GM21576 (cell line): ENCODE results near the gene ANKS1B.

Experiments used
- ATAC-seq: cut with Tn5 transposase; IDR thresholded peaks from one replicate; pipeline ENCODE4 v1.9.1; 2021; ENCODE audit warnings: mild to moderate bottlenecking, moderate library complexity; ENCODE audit not compliant: unreplicated experiment

The ANKS1B gene

DNA sequence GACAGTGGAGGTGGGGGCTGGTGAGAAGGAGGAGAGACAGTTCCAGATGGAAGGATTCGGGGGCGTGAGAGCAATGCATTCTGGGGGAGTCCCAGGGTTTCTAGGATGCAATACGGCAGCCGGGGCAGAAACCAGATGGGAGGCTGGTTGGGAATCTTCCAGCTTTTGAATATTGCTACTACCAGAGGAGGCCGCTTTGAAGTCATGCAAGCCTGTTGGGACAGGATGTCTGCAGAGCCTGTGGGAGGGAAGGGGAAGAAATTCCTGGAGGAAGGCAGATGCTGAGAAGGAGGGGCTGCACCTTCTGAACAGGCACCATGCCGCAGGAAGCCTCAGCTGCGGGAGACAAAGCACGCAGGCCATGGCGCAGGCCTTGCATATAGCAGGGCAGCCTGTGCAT is 1234.2 kb downstream of the ANKS1B start:
- ATAC-seq, result no peak

DNA sequence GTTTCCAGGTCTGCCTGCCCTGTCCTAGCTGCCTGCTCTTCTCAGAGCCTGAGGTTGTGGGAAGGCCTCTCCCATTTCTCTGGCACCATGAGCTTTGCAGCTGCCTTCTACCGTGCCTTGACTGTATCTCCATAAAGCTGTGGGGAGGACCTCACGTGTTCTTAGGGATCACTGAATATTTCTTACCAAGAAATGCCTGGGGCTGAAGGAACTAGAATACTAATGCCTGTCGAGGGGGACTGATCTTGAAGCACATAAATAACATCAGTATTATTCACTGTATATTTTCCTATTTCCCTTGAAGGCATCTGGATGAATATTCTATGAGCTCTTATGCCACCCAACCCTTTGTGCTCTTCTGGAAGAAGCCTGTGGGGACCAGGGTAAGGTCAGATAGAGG is 1236.3 kb downstream of the ANKS1B start:
- ATAC-seq, result no peak

DNA sequence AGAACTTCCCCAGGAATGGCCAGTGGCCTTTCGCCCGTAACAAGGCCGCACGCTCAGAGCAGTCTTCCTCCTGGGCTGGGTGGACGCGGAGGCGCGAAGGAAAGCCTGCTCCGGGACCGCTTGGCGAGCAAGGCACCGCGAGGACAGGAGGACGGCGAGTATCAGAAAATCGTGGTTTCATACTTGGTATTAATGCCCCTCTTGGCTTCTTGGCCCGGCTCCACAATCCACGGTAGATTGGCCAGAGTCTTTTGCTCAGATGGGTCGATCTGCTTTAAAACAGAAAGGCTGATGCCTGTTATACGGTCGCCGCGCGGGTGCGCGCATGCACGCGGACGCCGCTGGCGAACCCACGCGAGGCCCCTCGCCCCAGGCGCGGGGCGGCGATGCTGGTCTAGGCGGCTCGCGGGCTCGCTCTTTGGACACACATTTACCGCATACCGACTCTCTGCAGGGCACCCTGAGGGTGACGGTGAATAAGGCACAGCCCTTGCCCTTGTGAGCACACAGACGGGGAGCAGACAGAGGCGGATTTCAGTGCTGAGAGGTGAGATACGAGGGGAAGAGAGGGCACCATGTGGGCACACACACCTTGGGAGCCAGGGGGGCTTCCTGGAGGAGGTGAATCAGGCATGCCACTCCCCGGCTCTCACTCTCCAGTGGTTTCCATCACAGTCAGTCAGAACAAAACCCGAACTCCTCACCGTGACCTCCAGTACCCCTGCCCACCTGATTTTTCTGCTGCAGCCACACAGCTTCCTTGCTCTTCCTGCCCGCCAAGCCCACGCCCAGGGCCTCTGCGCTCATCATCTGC is 1239.0 kb downstream of the ANKS1B start:
- peak; percentile 49 for ATAC-seq

DNA sequence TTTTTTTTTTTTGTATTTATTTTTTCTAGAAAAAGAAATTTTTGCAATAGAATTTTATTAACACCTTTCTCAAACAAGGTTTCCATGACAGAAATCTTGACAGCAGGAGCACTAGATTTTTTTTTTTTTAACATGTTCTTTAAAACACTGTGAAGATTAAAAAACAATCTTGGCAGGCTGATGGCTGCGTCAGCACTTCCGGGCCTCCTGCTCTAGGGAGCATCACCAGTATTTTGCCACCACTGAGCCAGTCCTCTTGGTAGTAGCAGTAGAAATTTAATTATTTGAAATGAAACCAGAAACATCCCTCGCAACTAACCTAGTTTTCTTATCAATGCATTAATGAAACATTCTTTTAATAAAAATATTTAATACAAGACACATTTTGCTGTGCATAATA is 1240.1 kb downstream of the ANKS1B start:
- ATAC-seq, result no peak

DNA sequence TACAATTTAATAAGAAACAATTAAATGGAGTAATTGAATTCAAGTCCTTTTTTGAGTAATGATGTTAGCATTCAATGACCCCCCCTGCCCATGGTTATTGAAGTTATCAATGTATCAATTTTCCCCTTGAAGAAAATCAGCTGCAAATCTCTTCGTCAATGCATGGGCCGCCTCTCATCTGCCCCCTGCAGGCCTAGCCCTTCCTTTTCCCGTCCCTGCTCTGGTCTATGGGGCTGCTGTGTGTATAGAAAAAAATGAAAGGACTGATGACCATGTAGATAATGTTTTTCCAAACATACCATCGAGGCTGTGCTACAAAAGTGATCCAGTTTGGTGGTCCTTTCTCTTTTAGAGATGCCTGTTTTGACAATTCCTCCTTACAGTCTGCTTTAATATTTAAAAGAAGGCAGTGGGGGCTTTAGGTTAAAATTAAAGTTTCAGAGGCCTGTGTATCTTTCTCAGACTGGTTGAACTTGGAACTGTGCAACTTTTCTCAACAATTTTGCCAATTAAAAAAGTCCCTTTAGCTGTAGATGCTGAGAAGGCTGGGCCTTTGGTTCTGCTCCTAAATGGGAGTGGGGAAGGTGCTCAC is 1241.3 kb downstream of the ANKS1B start:
- no peak for ATAC-seq

DNA sequence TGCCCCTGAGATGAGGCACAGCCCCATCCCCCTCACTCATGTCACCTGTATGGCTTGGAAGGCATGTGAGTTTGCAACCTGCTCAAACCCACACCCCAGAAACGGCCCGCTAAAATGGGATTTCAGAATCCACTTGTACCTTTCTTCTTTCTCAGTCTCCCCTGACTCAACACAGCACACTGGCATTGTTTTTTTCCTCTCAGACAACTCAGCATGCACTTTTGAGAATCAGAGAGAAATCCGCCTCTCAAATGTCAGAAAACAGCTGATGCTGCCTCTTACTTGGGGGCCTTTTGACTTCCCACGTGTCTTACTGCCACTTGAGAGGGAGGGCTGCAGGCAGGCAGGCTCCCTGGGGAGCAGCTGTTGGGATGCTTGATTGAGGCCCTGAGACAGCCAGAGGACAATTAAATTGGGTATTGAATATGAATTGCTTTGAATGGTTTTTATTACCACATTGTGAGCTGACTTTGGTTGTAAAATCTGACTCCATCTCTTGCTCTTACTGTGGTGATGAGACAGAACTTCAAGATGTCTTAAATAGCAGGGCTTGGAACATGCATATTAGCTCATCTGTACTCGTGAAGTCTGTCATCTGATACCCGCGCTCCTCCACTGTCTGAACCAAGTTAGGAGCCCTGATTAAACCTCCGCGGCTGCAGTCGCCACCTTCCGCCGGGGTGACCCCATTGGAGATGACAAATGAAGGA is 1243.0 kb downstream of the ANKS1B start:
- no peak for ATAC-seq

DNA sequence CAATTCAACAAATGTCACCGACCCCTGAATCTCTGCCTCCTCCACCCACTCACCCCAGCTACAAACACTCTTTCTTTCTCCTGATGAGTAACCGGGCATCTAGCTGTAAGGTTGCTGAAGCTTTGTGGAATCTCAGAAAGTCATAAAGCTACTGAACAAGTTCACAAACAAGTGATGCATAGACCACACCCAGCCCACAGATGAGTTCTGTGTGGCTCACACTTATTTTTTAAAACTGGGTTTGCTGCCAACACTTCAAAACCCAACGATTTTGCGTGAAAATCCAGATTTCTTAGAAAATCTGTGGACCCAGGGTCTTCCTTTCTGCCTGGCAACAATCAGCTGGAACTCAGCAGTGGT is 1243.6 kb downstream of the ANKS1B start:
- no peak for ATAC-seq

DNA sequence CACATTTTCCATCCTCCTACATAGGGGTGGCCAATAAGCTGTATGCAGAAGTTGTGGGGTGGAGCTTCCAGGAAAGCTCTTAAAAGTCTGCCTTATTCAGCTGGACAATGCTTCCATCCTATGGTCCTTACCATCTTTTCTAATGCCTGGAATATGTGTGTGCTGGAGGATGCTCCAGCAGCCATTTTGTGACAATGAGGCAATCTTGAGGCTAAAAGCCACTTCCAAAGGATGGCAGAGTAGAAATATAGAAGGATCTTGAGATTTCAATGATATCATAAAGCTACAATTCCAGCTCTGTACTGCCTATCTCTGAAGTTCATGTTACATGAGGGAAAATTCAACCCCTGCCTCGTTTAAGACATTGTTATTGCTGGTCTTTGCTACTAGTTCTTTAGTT is 1244.0 kb downstream of the ANKS1B start:
- ATAC-seq, result no peak

DNA sequence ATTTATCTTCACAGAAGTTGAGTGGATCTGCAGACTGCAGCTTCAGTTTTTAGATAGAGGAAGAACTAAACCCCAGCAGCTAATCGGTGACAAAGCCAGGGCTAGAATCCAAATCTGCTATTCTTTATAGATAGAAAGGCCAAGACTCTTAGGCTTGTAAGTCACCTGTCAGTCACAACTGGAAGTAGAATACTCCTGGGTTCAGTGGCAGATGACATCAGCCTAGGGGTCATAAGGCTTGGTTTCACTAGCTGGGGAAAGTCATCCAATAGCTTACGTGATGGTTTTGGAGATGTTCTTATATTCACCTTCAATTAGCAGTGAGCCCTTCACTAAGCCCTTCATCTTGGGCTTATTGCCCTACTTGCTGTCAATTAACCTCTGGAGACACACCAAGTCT is 1246.2 kb downstream of the ANKS1B start:
- ATAC-seq, result no peak

DNA sequence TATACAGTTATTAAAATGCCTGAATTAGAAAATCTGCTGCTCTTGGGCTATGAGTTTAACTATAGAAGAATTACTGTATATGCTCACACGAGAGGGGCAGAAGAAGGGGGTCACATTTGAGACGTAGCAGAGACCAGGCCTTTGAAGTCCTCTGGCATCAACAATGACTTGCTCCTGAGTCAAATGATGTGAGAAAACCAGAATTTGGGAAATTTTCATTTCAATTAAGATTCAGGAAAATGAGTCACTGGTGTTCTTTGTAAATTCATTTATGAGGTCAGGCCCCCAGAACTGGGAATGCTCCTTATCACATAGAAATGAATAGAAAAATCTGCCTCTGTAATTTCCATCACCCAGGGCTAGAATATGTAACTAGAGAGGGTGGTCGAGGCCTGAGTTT is 1246.7 kb downstream of the ANKS1B start:
- no peak for ATAC-seq

DNA sequence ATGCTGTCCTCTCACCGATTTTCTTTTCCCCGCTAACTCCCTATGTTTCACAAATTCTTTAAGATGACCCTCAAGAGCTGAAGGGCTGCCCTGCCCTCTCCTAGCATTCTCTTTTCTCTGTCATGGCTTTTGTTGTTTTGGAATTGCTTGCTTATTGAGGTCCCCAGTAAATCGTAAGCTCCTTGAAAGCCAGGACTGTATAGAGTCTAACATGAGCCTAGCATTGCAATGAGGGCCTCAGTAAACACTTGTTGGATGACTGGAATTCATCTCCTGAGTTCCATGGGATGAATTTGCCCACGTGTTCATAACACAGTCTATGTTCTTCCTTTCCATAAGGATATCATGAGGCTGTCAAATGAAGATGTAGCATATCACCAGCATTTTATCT is 1247.4 kb downstream of the ANKS1B start:
- no peak for ATAC-seq

DNA sequence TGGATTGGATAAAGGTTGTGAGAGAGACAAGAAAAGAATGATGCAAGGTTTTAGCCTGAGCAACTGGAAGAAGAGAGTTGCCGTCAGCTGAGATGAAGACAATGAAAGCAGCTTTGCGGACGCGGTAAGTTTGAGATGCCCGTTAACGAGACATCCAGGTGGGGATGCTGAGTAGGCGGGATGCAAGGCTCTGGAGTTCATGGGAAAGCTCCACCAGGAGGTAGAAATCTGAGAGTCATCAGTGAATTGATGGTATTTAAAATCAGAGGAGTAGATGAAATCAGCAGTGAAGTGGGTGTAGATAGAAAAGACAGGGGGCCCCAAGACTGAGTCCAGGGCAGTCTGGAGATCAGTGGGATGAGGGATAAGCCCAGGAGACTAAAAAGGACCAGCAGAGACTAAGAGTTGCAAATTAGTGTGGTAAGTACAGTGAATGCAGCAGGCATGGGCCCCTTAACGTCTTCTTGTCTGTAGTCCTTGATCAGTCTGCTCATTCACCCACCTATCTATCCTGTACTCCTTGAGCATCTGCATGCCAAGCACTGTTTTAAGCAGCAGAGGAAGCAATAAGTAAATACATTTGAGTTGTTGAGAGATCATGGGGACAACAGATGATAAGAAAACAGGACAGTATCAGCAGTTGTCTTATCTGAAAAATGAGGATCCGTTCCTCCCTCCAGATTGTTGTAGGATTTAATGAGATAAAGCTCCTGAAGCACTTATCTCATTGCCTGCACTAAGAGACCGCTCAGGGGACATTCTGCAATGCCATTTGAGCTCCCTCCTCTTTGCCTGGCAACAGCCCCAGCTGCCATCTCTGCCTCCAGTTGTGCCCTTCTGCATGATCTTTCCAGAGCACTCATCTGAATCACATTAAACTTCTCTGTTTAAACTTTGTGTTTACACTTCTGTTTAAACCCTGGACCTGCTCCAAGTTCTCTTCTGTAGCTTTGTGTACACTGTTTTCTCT is 1248.1 kb downstream of the ANKS1B start:
- ATAC-seq, result no peak

DNA sequence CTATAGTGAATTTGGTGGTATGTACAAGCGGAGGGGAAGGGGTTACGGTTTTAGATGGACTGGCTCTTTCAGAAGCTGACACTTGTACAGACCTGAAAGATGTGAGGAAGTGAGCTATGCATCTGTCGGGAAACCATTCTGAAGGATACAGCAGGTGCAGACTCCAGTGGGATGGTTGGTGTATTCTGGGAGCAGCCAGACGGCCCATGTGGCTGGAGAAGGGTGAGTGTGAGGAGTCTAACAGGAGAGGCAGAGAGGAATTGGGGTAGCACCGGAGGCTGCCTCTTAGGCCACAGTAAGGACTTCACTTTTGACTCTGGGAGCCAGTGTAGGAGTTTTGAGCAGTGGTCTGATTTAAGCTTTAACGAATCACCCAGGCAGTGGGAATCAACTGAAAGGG is 1248.9 kb downstream of the ANKS1B start:
- ATAC-seq, result no peak

DNA sequence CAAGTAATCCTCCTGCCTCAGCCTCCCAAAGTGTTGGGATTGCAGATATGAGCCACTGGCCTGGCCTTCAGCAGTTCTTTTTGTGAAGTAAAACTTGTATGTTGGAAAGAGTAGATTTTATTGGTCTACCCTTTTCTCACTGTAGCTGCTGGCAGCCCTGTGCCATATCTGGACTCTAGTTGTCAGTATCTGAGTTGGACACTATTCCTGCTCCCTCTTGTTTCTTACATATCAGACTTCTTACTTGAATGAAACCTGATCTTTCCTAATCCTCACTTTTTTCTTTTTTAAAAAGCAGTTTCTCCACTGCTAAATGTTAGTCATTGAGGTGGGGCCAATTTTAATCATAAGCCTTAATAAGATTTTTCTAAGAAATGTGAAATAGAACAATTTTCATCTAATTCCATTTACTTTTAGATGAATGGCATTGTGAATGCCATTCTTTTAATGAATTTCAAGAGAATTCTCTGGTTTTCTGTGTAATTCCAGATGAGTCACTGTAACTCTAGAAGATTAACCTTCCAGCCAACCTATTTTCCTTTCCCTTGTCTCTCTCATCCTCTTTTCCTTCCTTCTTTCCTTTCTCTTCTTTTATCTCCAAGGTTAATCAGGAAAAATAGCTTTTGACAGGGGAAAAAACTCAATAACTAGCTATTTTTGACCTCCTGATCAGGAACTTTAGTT is 1250.9 kb downstream of the ANKS1B start:
- ATAC-seq, result no peak

DNA sequence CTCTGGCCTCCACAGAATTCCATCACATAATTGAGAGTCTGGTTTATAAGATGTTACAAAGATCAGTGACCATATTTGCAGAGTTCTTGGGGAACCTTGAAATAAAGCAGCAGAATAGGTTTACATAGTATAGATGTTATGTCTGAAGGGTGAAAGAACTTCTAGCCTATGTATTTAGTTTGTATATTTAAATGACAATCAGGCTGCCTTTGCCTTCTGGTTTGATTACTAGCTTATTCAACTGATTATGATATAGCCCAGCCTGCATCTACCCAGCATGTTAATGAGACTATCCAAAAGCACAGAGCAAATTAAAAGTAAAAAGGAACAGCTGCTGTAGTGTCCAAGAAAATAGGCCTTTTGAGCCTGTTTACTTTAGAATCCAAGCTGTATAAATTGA is 1254.3 kb downstream of the ANKS1B start:
- no peak for ATAC-seq

DNA sequence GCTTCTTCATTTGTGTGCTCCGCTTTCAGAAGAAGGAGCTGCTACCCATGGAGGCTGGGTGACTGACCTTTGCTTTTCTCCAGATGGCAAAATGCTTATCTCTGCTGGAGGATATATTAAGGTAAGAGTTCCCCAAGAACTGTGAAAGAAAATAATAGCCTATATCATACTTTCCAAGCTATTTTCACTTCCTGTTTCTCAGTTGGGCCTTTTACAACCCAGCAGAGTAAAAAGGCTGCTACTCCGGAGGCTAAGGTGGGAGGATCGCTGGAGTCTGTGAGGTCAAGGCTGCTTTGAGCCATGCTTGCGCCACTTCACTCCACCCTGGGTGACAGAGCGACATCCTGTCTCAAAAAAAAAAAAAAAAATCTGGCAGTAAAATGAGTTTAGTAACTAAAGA is 1257.5 kb downstream of the ANKS1B start:
- no peak for ATAC-seq

DNA sequence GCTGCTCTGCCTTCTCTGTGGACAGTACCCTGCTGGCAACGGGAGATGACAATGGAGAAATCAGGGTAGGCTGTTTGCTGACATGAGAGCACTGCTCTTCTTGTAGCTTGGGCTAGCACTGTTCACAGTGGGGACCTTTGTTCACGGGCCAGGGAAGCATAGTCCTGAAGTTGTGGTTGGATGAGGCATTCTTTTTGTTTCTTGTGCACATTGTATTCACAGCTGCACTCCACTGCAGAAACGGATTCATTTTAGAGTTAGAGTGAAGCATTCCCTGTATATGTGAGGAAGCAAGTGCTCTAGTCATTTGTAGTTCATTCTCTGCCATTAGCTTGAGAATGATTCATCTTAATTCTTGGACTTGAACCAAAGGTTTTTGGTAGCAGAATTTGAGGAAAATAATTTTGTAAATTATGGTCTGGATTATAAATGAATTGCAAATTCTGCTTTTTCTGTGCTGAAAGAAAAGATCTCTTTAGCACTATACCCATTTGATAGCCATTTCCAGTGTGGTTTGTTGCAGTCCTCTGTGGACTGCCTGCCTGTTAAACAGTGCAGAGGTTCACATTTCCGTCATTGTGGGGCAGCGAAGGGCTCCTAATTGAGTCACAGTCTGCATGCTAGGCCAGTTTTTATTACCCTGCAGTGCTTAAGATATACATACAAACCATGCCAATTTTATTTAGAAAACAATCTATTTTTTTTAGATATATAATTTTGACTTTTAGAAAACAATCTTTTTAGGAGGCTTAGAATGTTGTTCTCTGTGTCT is 1259.1 kb downstream of the ANKS1B start:
- no peak for ATAC-seq

DNA sequence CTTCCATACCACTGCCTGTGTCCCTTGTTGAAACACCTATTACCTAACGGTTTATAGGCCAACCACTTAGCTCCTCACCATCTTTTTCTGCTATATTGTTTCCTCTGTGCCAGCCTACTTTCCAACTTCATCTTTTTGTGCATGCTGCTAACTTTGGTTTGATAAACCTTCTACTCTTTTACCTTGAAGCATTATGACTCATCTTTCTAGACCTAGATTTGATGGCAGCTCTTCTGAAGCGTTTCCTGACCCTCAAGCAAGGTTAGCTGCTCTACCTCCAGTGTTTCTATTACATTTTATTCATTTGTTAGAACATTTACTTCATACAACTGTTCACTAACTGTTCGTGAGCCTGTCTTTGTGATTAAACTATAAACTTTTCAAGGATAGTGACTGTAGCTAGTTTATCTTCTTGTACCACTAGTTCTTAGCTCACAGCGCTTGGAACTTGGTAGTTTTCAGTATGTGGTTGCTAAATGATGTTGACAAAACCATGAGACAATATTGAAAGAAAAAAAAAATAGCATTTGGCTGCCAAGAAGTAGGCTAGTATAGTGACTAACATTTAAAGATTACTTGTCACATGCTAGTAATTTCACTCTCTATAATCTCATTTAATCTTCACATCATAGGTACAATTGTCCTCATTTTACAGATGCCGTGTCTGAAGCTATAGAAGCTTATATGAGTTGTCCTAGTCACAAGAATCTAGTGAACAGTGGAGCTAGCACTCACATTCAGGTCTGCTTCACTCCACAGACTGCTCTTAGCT is 1260.2 kb downstream of the ANKS1B start:
- ATAC-seq, result no peak

DNA sequence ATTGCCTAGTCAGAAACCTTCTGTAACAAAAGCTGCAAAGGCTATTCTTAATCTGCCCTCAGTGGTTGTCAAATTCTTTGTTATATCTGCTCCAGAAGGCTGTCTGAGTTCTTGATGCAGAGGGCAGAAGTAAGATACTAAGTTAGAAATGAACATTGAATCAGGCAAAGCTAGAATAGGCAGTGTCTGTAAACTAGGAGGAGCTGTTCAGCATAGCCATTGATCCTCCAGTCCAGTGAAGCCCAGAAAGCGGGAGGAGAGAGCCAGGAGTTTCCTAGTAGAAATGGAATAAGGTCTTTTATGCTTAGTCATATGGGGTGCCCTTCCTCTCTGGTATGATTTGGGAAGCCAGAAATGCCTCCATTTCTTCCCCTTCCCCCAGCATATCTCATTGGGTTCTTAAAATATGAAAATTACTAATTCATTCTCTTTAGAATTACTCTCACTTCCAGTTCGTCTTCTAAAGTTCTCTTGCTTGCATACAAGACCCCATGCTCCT is 1263.5 kb downstream of the ANKS1B start:
- no peak for ATAC-seq
